B cell (primary cell): ENCODE results near the gene CHCHD4. TPM values are rescaled to one million over a fixed set of nuclear protein-coding genes. Genes with fewer than 3 reads are reported as not detected.
A peak's percentile ranks its signal among the peaks of the same experiment; 100 is the strongest.

Source experiments
- ATAC-seq: fragments of 200-7000 bp; cut with Tn5 transposase; one replicate; pipeline ENCODE4 v1.10.0; 2021; ENCODE audit warnings: low read depth, mild to moderate bottlenecking, moderate number of reproducible peaks, moderate library complexity
- CTCF ChIA-PET: fragments of 350-600 bp; sonication (Branson Sonifier 250); formaldehyde crosslinking; loops from one replicate; lab custom pipeline; 2021; ENCODE audit warnings: antibody characterized with exemption, inconsistent platforms; lab: Charles Lee
- POLR2A ChIA-PET: fragments of 350-600 bp; sonication (Branson Sonifier 250); formaldehyde crosslinking; loops from one replicate; lab custom pipeline; 2021; ENCODE audit warnings: antibody characterized with exemption; lab: Charles Lee
- DNase-seq: peaks from one replicate; pipeline ENCODE4 v3.0.0; 2013
- H2AFZ ChIP-seq: 2 replicates; pipeline ENCODE4 v1.6.1; 2012; ENCODE audit warnings: mild to moderate bottlenecking, low read depth, low read length; ENCODE audit not compliant: insufficient read depth, poor library complexity, severe bottlenecking
- H3K27ac ChIP-seq, 2 donors: 1 replicate in 1 of 2; 2 replicates in 1 of 2; pipeline ENCODE4 v1.5.1; 2012 to 2013; ENCODE audit warnings: low read length in 2 of 2, mild to moderate bottlenecking in 2 of 2, moderate library complexity in 1 of 2
- H3K27me3 ChIP-seq, 4 experiments: fragments of 200-600 bp in 1 of 4; sonication (generic) in 1 of 4; replicated peaks in 1 of 4; 1 replicate in 2 of 4; 2 replicates in 2 of 4; pipeline versions ENCODE4 v1.6.1 to v1.7.0; 2013 to 2016; ENCODE audit warnings: low read length in 3 of 4, mild to moderate bottlenecking in 2 of 4, mixed read lengths in 1 of 4, moderate library complexity in 1 of 4; ENCODE audit not compliant: insufficient read depth in 4 of 4, control insufficient read depth in 3 of 4; ENCODE audit errors: control extremely low read depth in 1 of 4
- H3K36me3 ChIP-seq, 2 experiments: replicated peaks in 1 of 2; 1 replicate in 1 of 2; 2 replicates in 1 of 2; pipeline versions ENCODE4 v1.6.1 to v1.7.1; 2013; ENCODE audit warnings: low read length in 1 of 2; ENCODE audit not compliant: insufficient read depth in 2 of 2, control insufficient read depth in 1 of 2; ENCODE audit errors: control extremely low read depth in 1 of 2, extremely low read depth in 1 of 2
- H3K4me1 ChIP-seq, 2 donors: fragments of 200-600 bp in 1 of 2; sonication (generic) in 1 of 2; 1 replicate in 1 of 2; 2 replicates in 1 of 2; pipeline versions ENCODE4 v1.5.1 to v1.6.1; 2013 to 2017; ENCODE audit warnings: low read length in 2 of 2; ENCODE audit not compliant: control insufficient read depth in 2 of 2, insufficient read depth in 2 of 2
- H3K4me2 ChIP-seq: replicated peaks from 2 replicates; pipeline ENCODE3; 2012; ENCODE audit warnings: mild to moderate bottlenecking, low read depth, low read length; ENCODE audit not compliant: poor library complexity, severe bottlenecking
- H3K4me3 ChIP-seq, 5 experiments: fragments of 200-600 bp in 1 of 5; sonication (generic) in 1 of 5; 1 replicate in 3 of 5; 2 replicates in 2 of 5; pipeline versions ENCODE4 v1.5.1 to v1.7.0; 2011 to 2016; ENCODE audit warnings: low read length in 4 of 5, mild to moderate bottlenecking in 4 of 5, low read depth in 2 of 5, control low read depth in 1 of 5, moderate library complexity in 1 of 5; ENCODE audit not compliant: insufficient read depth in 1 of 5; ENCODE audit errors: control extremely low read depth in 1 of 5, extremely low read depth in 1 of 5
- H3K79me2 ChIP-seq: fragments of 200-600 bp; sonication (generic); one replicate; pipeline ENCODE4 v1.6.0; 2016; ENCODE audit warnings: low read length; ENCODE audit not compliant: control insufficient read depth, insufficient read depth
- H3K9ac ChIP-seq: fragments of 200-600 bp; sonication (generic); 2 replicates; pipeline ENCODE4 v1.6.1; 2017; ENCODE audit warnings: mild to moderate bottlenecking, low read length, moderate library complexity
- H3K9me3 ChIP-seq, 3 donors: one replicate each; pipeline versions ENCODE4 v1.6.1 to v1.7.1; 2013; ENCODE audit warnings: low read length in 2 of 3; ENCODE audit not compliant: control insufficient read depth in 2 of 3, insufficient read depth in 1 of 3; ENCODE audit errors: control extremely low read depth in 1 of 3
- H4K20me1 ChIP-seq: 2 replicates; pipeline ENCODE4 v1.6.0; 2012; ENCODE audit warnings: mild to moderate bottlenecking, low read length; ENCODE audit not compliant: insufficient read depth, control insufficient read depth, poor library complexity, severe bottlenecking
- H3K27ac Mint-ChIP-seq: one replicate; pipeline ENCODE4 v1.8.0; 2021; ENCODE audit warnings: mixed read lengths
- H3K27me3 Mint-ChIP-seq: one replicate; pipeline ENCODE4 v1.8.0; 2021; ENCODE audit warnings: mixed read lengths
- H3K4me1 Mint-ChIP-seq: one replicate; pipeline ENCODE4 v1.8.0; 2021; ENCODE audit warnings: mixed read lengths
- H3K4me3 Mint-ChIP-seq: one replicate; pipeline ENCODE4 v1.8.0; 2021; ENCODE audit warnings: mixed read lengths
- H3K9me3 Mint-ChIP-seq: one replicate; pipeline ENCODE4 v1.8.0; 2022; ENCODE audit warnings: mixed read lengths; ENCODE audit not compliant: insufficient read depth
- CTCF ChIP-seq: fragments of 200-600 bp; IDR thresholded peaks from one replicate; pipeline ENCODE4 v1.8.0; 2022; ENCODE audit warnings: antibody characterized with exemption, mild to moderate bottlenecking
- EZH2 ChIP-seq: IDR thresholded peaks from 2 replicates; pipeline ENCODE4 v1.6.1; 2012; ENCODE audit warnings: borderline replicate concordance, low read depth, mild to moderate bottlenecking, moderate library complexity, low read length; ENCODE audit not compliant: insufficient read depth, poor library complexity, severe bottlenecking
- WGBS: methylation state at CpG from one replicate; pipeline ENCODE4 v1.1.5; 2013; ENCODE audit warnings: missing lambda C conversion rate; ENCODE audit not compliant: insufficient coverage; 5-methylcytosine and 5-hydroxymethylcytosine counted together
- intact Hi-C: fragments of 100-400 bp; cut with micrococcal nuclease; formaldehyde crosslinking; loops from one replicate; pipeline ENCODE4 v1.10.0; 2022
- polyA plus RNA-seq: library from polyadenylated mRNA; depleted of rRNA; stranded (reverse); fragments of >200 nt; gene quantifications from 2 replicates; pipeline ENCODE4 v1.2.3, GENCODE V29; 2012
- total RNA-seq, 2 donors: library from RNA; stranded (reverse); fragments of 120-200 nt in 1 of 2; gene quantifications; 1 replicate in 1 of 2; 2 replicates in 1 of 2; pipeline versions ENCODE4 v1.2.3 to v1.2.4, GENCODE V29; 2013 to 2022

The CHCHD4 gene
- total and polyA plus RNA-seq, 2 donors (not counting 1 experiment from before 2014, with no cell fraction given) = 3.7 to 8.0 TPM

- H3K4me3 Mint-ChIP-seq = peak overlapping the region; percentile 97
- TF ChIP-seq CTCF (no peak), EZH2 (no peak)
- ChIA-PET CTCF (interaction anchor here (1.4 to 1.6 kb wide), 3 partner anchors 30 to 227 kb away, joined by 4 to 6 read pairs (median 5); no protein-coding TSS in a partner anchor), POLR2A (interaction anchor here (1.5 to 2.9 kb wide), 2 partner anchors 21 to 55 kb away, joined by 6 to 28 read pairs; partner anchors contain the start of genes LSM3 and XPC)
- Histone ChIP-seq H2AFZ (peak overlapping the region; percentile 92), H3K4me2 (peak overlapping the region; percentile 83), H3K36me3 (peaks cover 0 to 11% of the 10 kb centered on the region in 2 experiments), H3K9ac (peak overlapping the region; percentile 86), H4K20me1 (peaks cover 21% of the 10 kb centered on the region), H3K4me3 (peak overlapping the region; percentile 73 to 97 (median 85)), H3K27ac (peak overlapping the region; percentile 61 to 89), H3K9me3 (no peaks in the 10 kb centered on the region), H3K4me1 (peaks cover 24 to 32% of the 10 kb centered on the region in 2 donors), H3K27me3 (no peaks in the 10 kb centered on the region), H3K79me2 (peaks cover 76% of the 10 kb centered on the region)
- peaks cover 45% of the 10 kb centered on the region for H3K4me1 Mint-ChIP-seq
- intact Hi-C loops = loop anchor here (1.0 to 10.0 kb wide), 8 partner anchors 21 to 1566 kb away; partner anchors contain the start of genes BTD, HACL1, LSM3 and MKRN2
- 46% methylated on average over 11 of the region's 15 CpGs for WGBS
- H3K27ac Mint-ChIP-seq = peak overlapping the region; percentile 92
- ATAC-seq (no peak), DNase-seq (peak; percentile 23)
- no peaks in the 10 kb centered on the region for H3K27me3 Mint-ChIP-seq
- H3K9me3 Mint-ChIP-seq = no peaks in the 10 kb centered on the region
Observed at GRCh38 chr3:14123308-14124222, 1.1 kb downstream of the CHCHD4 start.
